Neural progenitor cell (in vitro differentiated cells): ENCODE results near the gene ELMO1. TPM values are rescaled to one million over a fixed set of nuclear protein-coding genes. Genes with fewer than 3 reads are reported as not detected.

ENCODE experiments used
- DNase-seq: peaks from one replicate; pipeline ENCODE4 v3.0.0-alpha.2; 2016; ENCODE audit warnings: low spot score
- H2AFZ ChIP-seq: fragments of 200-600 bp; sonication (generic); replicated peaks from 2 replicates; pipeline ENCODE4 v1.6.1; 2016; ENCODE audit warnings: antibody characterized with exemption
- H3F3A ChIP-seq: fragments of 200-600 bp; sonication (generic); 2 replicates; pipeline ENCODE4 v1.6.1; 2016; ENCODE audit warnings: antibody characterized with exemption, low read depth
- H3K27ac ChIP-seq: fragments of 200-600 bp; sonication (generic); 2 replicates; pipeline ENCODE4 v1.5.1; 2016; ENCODE audit warnings: mild to moderate bottlenecking
- H3K27me3 ChIP-seq: fragments of 200-600 bp; sonication (generic); 2 replicates; pipeline ENCODE4 v1.6.1; 2016; ENCODE audit warnings: mild to moderate bottlenecking, moderate library complexity
- H3K36me3 ChIP-seq: fragments of 200-600 bp; sonication (generic); 2 replicates; pipeline ENCODE4 v1.5.1; 2016
- H3K4me1 ChIP-seq: fragments of 200-600 bp; sonication (generic); 2 replicates; pipeline ENCODE4 v1.6.1; 2016; ENCODE audit warnings: mixed run types
- H3K4me2 ChIP-seq: fragments of 200-600 bp; sonication (generic); 2 replicates; pipeline ENCODE4 v1.6.1; 2016
- H3K4me3 ChIP-seq: fragments of 200-600 bp; sonication (generic); 2 replicates; pipeline ENCODE4 v1.5.1; 2016
- H3K79me2 ChIP-seq: fragments of 200-600 bp; sonication (generic); 2 replicates; pipeline ENCODE4 v1.6.1; 2016; ENCODE audit warnings: low read depth
- H3K9ac ChIP-seq: fragments of 200-600 bp; sonication (generic); 2 replicates; pipeline ENCODE4 v1.6.1; 2016
- H3K9me3 ChIP-seq: fragments of 200-600 bp; sonication (generic); 2 replicates; pipeline ENCODE4 v1.5.1; 2016; ENCODE audit warnings: low read depth
- H4K20me1 ChIP-seq: fragments of 200-600 bp; sonication (generic); 2 replicates; pipeline ENCODE4 v1.6.1; 2016; ENCODE audit warnings: low read depth
- H3K27ac Mint-ChIP-seq: 3 replicates; pipeline ENCODE4 v1.8.0; 2021; ENCODE audit warnings: mixed read lengths
- H3K27me3 Mint-ChIP-seq: 2 replicates; pipeline ENCODE4 v1.8.0; 2022; ENCODE audit warnings: low read depth, mild to moderate bottlenecking, inconsistent platforms, moderate library complexity, mixed read lengths; ENCODE audit not compliant: insufficient read depth
- H3K36me3 Mint-ChIP-seq: 3 replicates; pipeline ENCODE4 v1.8.0; 2021; ENCODE audit warnings: mixed read lengths
- H3K4me1 Mint-ChIP-seq: 3 replicates; pipeline ENCODE4 v1.8.0; 2021; ENCODE audit warnings: mixed read lengths
- H3K4me3 Mint-ChIP-seq: 3 replicates; pipeline ENCODE4 v1.8.0; 2021; ENCODE audit warnings: mild to moderate bottlenecking, moderate library complexity, mixed read lengths
- H3K9me3 Mint-ChIP-seq: 3 replicates; pipeline ENCODE4 v1.8.0; 2020; ENCODE audit warnings: mixed read lengths
- CTCF ChIP-seq: fragments of 200-600 bp; sonication (generic); IDR thresholded peaks from 2 replicates; pipeline ENCODE4 v1.5.1; 2017; ENCODE audit warnings: antibody characterized with exemption, mild to moderate bottlenecking
- EZH2 ChIP-seq: fragments of 200-600 bp; sonication (generic); IDR thresholded peaks from 2 replicates; pipeline ENCODE4 v1.6.1; 2017; ENCODE audit warnings: antibody characterized with exemption, mild to moderate bottlenecking, moderate library complexity
- EZH2phosphoT487 ChIP-seq: fragments of 200-600 bp; sonication (generic); IDR thresholded peaks from 2 replicates; pipeline ENCODE4 v1.6.1; 2017; ENCODE audit warnings: antibody characterized with exemption
- total RNA-seq: library from RNA; depleted of rRNA; stranded (reverse); fragments of >200 nt; gene quantifications from 2 replicates; pipeline ENCODE4 v1.2.3, GENCODE V29; 2015; ENCODE audit warnings: low replicate concordance

ELMO1 gene
- total RNA-seq, 1 donor from 2014 or later = 22.0 TPM

- peaks cover 2% of the 10 kb centered on the region for H3K36me3 Mint-ChIP-seq
- Histone ChIP-seq H2AFZ (no peak overlapping the region), H3K27ac (no peak overlapping the region), H3K36me3 (no peaks in the 10 kb centered on the region), H3K4me3 (no peak overlapping the region), H3K4me1 (peaks cover 14% of the 10 kb centered on the region), H3K9me3 (no peaks in the 10 kb centered on the region), H3K79me2 (no peaks in the 10 kb centered on the region), H4K20me1 (no peaks in the 10 kb centered on the region), H3K9ac (no peak overlapping the region), H3F3A (no peaks in the 10 kb centered on the region), H3K4me2 (no peak overlapping the region), H3K27me3 (no peaks in the 10 kb centered on the region)
- no peak for DNase-seq
- TF ChIP-seq EZH2 (no peak), CTCF (no peak), EZH2phosphoT487 (no peak)
- H3K9me3 Mint-ChIP-seq = no peaks in the 10 kb centered on the region
- peaks cover 2% of the 10 kb centered on the region for H3K27me3 Mint-ChIP-seq
- no peak overlapping the region for H3K27ac Mint-ChIP-seq
- peaks cover 24% of the 10 kb centered on the region for H3K4me1 Mint-ChIP-seq
- H3K4me3 Mint-ChIP-seq = no peak overlapping the region
These were observed 88.8 kb downstream of the ELMO1 start for GRCh38 chr7:37359662-37360444.

GRCh38 chr7:37359180-37359579 is 89.5 kb downstream of the ELMO1 start:
- TF ChIP-seq EZH2 = no peak
- TF ChIP-seq CTCF = no peak
- TF ChIP-seq EZH2phosphoT487 = no peak
- no peak for DNase-seq
- Histone ChIP-seq H3K36me3 (no peaks in the 10 kb centered on the region), H3K79me2 (no peaks in the 10 kb centered on the region), H3K4me2 (no peak overlapping the region), H3K27ac (no peak overlapping the region), H3K27me3 (no peaks in the 10 kb centered on the region), H2AFZ (no peak overlapping the region), H3K9me3 (no peaks in the 10 kb centered on the region), H3K9ac (no peak overlapping the region), H4K20me1 (no peaks in the 10 kb centered on the region), H3F3A (no peaks in the 10 kb centered on the region), H3K4me3 (no peak overlapping the region), H3K4me1 (peaks cover 16% of the 10 kb centered on the region)
- no peak overlapping the region for H3K4me3 Mint-ChIP-seq
- H3K36me3 Mint-ChIP-seq = peaks cover 2% of the 10 kb centered on the region
- no peak overlapping the region for H3K27ac Mint-ChIP-seq
- H3K9me3 Mint-ChIP-seq = no peaks in the 10 kb centered on the region
- peaks cover 28% of the 10 kb centered on the region for H3K4me1 Mint-ChIP-seq
- H3K27me3 Mint-ChIP-seq = peaks cover 2% of the 10 kb centered on the region

GRCh38 chr7:37357637-37357996 is 91.0 kb downstream of the ELMO1 start:
- no peaks in the 10 kb centered on the region for H3K9me3 Mint-ChIP-seq
- H3K4me1 ChIP-seq = peaks cover 16% of the 10 kb centered on the region
- H4K20me1 ChIP-seq = no peaks in the 10 kb centered on the region
- H3K4me2 ChIP-seq = no peak overlapping the region
- H3K9me3 ChIP-seq = no peaks in the 10 kb centered on the region
- peaks cover 31% of the 10 kb centered on the region for H3K4me1 Mint-ChIP-seq
- H3K27ac Mint-ChIP-seq = no peak overlapping the region
- no peak overlapping the region for H2AFZ ChIP-seq
- H3K79me2 ChIP-seq = no peaks in the 10 kb centered on the region
- peaks cover 2% of the 10 kb centered on the region for H3K36me3 Mint-ChIP-seq
- no peak overlapping the region for H3K27ac ChIP-seq
- no peak for TF ChIP-seq CTCF
- TF ChIP-seq EZH2phosphoT487 = no peak
- no peak for TF ChIP-seq EZH2
- no peak overlapping the region for H3K4me3 Mint-ChIP-seq
- DNase-seq = no peak
- peaks cover 2% of the 10 kb centered on the region for H3K27me3 Mint-ChIP-seq
- no peak overlapping the region for H3K9ac ChIP-seq
- H3F3A ChIP-seq = no peaks in the 10 kb centered on the region
- H3K36me3 ChIP-seq = no peaks in the 10 kb centered on the region
- no peak overlapping the region for H3K4me3 ChIP-seq
- no peaks in the 10 kb centered on the region for H3K27me3 ChIP-seq
